Activated naive CD4-positive, alpha-beta T cell treated with anti-CD3 and anti-CD28 coated beads, Interleukin-2, amount 50 U/mL, for 72 hours (primary cell): Measurements from ENCODE around the gene KCNH1. TPM values are rescaled to one million over a fixed set of nuclear protein-coding genes. Genes with fewer than 3 reads are reported as not detected.
A peak's percentile ranks its signal among the peaks of the same experiment; 100 is the strongest.

ENCODE experiments used
- ATAC-seq, 2 donors: fragments of 150-1000 bp; cut with Tn5 transposase; 2 replicates each; pipeline ENCODE4 v1.10.0; 2021; ENCODE audit warnings: mild to moderate bottlenecking in 2 of 2, moderate library complexity in 2 of 2
- DNase-seq, 2 donors: peaks; one replicate each; pipeline ENCODE4 v3.0.0; 2021 to 2022; ENCODE audit warnings: low spot score in 2 of 2
- H3K27ac Mint-ChIP-seq, 2 donors: one replicate each; pipeline ENCODE4 v1.8.0; 2022; ENCODE audit warnings: mild to moderate bottlenecking in 2 of 2, mixed read lengths in 2 of 2
- H3K36me3 Mint-ChIP-seq, 2 donors: one replicate each; pipeline ENCODE4 v1.8.0; 2022; ENCODE audit warnings: mixed read lengths in 2 of 2
- H3K9me3 Mint-ChIP-seq, 2 donors: one replicate each; pipeline ENCODE4 v1.8.0; 2022; ENCODE audit warnings: mixed read lengths in 2 of 2
- total RNA-seq, 2 donors: library from RNA; stranded (reverse); gene quantifications; one replicate each; pipeline ENCODE4 v1.2.3, GENCODE V29; 2022

Gene KCNH1
- total RNA-seq, 2 donors from 2014 or later, result not detected

DNA sequence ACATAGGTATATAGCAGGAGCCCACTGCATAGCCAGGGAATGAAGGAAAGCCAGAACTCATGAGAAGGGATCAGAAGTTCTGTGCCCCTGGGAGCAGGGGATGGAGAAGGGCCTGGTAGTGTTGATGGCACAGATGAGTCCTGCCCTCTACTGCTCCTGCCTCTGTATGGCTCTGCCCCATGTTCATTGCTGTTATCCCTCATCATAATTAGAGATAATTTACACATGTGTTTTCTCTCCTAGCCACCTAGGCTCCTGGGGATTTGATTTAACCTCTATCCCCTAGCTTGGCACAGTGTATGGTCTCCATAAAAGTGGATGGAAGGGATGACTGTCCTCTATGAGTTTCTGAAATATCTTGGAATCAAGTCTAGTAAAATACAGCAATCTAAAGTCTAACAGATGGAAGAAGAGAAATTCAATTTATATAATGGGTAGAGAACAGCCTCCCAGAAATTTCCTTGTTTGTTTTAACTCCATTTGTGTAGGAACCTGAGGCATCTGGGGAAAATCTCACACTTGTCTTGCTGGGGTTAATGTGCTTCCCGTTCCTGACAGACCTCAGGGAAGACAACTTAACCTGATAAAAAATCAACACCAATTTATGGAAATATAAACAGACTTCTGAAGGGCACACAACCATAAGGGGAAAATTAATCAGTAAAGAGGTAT lies 411.4 kb downstream of the KCNH1 start:
- Mint-ChIP-seq H3K36me3 (no peaks in the 10 kb centered on the region), H3K27ac (peak overlapping the region in 1 of 2 donors; percentile 44)

DNA sequence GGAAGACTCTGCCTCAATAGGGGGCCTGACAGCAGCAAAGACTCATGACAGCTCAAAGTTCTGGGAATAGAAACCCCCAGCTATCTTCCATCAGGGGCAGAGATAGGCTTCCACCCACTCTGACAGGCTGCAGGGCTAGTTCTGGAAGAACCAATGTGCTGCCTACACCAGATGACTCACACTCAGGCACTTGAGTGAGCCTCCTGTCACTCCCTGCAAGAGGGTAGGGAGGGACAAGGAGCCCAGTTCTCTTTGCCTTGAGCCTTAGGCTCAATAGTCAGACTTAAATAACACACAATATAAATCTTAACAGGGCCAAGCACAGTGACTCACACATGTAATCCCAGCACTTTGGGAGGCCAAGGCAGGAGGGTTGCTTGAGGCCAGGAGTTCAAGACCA lies 418.9 kb downstream of the KCNH1 start:
- Mint-ChIP-seq H3K9me3 (no peaks in the 10 kb centered on the region), H3K36me3 (no peaks in the 10 kb centered on the region), H3K27ac (no peak overlapping the region)
- DNase-seq (no peak), ATAC-seq (no peak)

More for the DNA sequence above, 411.4 kb downstream of the KCNH1 start:
- no peak for ATAC-seq
- no peaks in the 10 kb centered on the region for H3K9me3 Mint-ChIP-seq
- DNase-seq, result no peak

DNA sequence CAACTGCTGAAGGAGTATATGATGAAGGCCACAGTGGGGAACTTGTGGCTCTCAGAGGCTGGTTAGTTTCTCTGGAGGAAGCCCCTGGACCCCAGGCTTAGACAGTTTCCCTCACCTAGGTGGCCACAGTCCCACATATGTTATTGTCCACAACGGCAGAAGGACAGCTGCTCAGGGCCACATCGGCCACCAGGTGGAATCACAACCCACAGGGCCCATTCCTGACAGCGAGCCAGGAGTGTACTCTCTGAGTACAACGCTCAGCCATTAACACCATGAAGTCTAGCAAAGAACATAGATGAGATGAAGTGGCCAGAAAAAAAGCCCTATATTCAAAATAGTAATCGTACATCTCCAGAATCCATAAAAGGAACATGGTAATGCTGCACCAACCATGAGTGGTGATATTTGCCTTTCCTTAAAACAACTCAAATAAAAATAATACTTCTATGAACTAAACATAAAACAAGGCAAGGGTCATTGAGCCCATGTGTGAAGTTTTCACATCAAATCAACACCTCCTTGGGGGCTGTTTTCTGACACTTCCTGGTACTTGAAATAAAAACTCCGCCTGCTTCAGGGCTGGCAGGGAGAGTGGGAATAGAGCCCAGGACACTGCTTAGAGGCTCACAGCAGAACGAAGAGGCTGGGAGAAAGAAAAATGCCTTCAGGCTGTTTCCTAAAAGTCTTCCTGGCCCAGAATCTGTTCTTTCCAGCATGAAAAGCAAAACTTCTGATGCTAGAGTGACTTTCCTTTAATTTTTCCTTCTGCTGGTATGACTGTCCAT lies 421.9 kb downstream of the KCNH1 start:
- ATAC-seq (no peak), DNase-seq (no peak)
- Mint-ChIP-seq H3K36me3 (no peaks in the 10 kb centered on the region), H3K9me3 (no peaks in the 10 kb centered on the region), H3K27ac (no peak overlapping the region)

GRCh38 chr1:210709701-210710100 lies 424.2 kb downstream of the KCNH1 start:
- ATAC-seq, result no peak
- Mint-ChIP-seq H3K9me3 (no peaks in the 10 kb centered on the region), H3K27ac (peak overlapping the region in 1 of 2 donors; percentile 3), H3K36me3 (no peaks in the 10 kb centered on the region)
- no peak for DNase-seq

DNA sequence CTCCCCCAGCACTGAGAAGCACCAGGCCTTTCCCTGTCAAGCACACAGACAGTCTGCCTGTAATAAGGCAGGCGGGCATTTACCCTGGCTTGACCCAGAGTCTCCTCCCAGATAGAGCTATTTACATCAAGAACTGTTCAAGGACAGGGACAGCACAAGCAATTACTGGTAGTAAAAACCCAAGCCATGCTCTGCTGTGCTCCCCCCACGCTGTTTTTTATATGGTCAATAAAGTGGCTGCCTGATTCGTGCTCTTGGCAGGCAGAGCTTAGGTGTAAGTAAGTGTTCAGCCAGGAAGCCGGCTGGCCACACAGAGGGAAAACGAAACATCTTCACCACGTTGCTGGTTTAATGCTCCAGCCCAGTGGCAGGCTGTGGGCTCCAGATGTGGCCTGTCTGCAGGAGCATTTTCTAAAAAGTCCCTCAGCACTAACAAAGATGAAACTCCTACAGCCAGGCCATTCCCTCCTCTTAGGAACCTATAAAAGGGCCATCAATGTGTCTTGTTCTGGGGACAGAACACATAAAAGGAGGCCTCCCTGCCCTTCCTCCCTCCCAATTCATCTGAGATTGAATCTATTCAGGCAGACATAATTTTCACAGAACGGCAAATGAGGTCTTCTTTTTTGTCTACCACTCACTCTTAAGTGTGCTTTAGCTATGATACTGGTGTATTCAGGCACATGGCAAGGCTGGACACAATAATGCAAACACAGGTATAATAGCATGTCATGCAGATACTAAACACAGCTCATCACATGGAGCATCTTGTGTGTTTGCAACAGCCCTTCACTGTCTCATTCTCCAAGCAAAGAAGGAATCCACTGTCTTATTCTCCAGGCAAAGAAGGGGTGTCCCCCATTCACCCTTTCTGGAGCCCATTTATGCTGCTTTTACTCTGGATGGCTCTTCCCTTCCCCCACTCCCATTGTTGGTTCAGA lies 426.4 kb downstream of the KCNH1 start:
- no peaks in the 10 kb centered on the region for H3K36me3 Mint-ChIP-seq
- no peak for ATAC-seq
- no peak for DNase-seq
- H3K27ac Mint-ChIP-seq, result no peak overlapping the region
- no peaks in the 10 kb centered on the region for H3K9me3 Mint-ChIP-seq

- Mint-ChIP-seq H3K9me3 (no peaks in the 10 kb centered on the region), H3K36me3 (no peaks in the 10 kb centered on the region), H3K27ac (no peak overlapping the region)
- DNase-seq (no peak), ATAC-seq (no peak)
Observed at GRCh38 chr1:210706246-210706645, 427.7 kb downstream of the KCNH1 start.

DNA sequence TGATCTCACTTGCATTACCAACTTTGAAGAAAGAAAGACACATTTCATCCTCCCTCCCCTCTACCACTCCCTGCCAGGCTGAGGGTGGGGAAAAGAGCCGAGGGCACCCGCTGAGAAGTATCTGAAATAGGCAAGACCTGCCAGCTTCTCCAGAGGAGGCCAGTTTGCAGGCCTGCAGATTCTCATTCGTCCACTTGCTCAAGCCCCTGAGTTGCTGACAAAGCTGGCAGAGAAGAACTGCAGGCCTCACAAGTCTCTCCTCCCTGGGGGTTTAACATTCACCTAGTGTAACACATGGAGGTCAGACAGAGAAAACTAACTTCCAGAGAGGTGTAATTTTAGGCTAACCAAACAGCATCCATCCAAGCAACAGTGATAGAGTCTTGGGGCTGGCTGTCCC lies 428.9 kb downstream of the KCNH1 start:
- no peaks in the 10 kb centered on the region for H3K9me3 Mint-ChIP-seq
- no peak for DNase-seq
- no peaks in the 10 kb centered on the region for H3K36me3 Mint-ChIP-seq
- no peak overlapping the region for H3K27ac Mint-ChIP-seq
- ATAC-seq, result no peak

- no peak for ATAC-seq
- no peak for DNase-seq
- no peak overlapping the region for H3K27ac Mint-ChIP-seq
- H3K9me3 Mint-ChIP-seq, result no peaks in the 10 kb centered on the region
- no peaks in the 10 kb centered on the region for H3K36me3 Mint-ChIP-seq
Observed at GRCh38 chr1:210703593-210703992, 430.4 kb downstream of the KCNH1 start.

GRCh38 chr1:210702506-210702905 lies 431.4 kb downstream of the KCNH1 start:
- Mint-ChIP-seq H3K36me3 (no peaks in the 10 kb centered on the region), H3K27ac (no peak overlapping the region), H3K9me3 (no peaks in the 10 kb centered on the region)
- no peak for ATAC-seq
- no peak for DNase-seq

DNA sequence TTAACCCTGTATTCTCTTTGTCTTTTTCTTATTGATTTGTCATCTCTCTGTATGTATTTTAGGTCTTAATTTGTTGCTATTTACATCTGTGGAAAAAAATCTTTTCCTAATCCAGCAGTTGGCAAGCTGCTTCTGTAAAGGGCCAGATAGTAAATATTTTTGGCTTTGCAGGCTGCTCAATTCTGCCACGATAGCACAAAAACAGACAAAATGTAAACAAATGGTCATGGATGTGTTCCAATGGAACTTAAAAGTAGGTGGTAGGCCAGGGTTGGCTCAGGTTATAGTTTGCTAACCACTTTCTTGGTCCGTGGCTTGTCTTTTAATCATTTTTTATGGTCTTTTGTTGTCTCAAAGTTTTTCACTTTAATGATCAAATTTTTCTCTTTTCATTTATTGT lies 433.4 kb downstream of the KCNH1 start:
- ATAC-seq (no peak), DNase-seq (no peak)
- H3K36me3 Mint-ChIP-seq, result no peaks in the 10 kb centered on the region
- no peak overlapping the region for H3K27ac Mint-ChIP-seq
- H3K9me3 Mint-ChIP-seq, result no peaks in the 10 kb centered on the region

- ATAC-seq, result no peak
- Mint-ChIP-seq H3K36me3 (no peaks in the 10 kb centered on the region), H3K27ac (no peak overlapping the region), H3K9me3 (no peaks in the 10 kb centered on the region)
- DNase-seq, result no peak
Observed at GRCh38 chr1:210700083-210700482, 433.9 kb downstream of the KCNH1 start.

DNA sequence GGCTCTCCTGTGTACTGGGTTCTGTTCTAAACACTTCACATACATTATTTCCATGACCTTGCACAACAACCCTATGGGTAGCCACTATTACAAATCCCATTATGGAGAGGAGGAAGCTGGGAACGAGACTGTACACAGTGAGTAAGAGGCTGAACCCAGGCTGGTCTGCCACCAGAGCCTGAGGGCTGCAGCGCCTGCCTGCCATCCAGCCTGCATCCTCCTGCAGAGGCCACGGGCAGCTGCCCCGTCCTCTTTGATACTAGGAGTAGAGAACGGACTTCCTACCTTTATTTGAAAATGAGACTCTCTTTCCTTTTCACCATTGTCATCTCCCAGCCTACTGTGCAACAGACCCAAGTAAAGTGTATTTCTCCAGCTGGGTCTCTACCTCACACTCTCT lies 435.3 kb downstream of the KCNH1 start:
- ATAC-seq, result no peak
- no peak for DNase-seq
- Mint-ChIP-seq H3K36me3 (no peaks in the 10 kb centered on the region), H3K27ac (no peak overlapping the region), H3K9me3 (no peaks in the 10 kb centered on the region)

GRCh38 chr1:210697185-210697584 lies 436.8 kb downstream of the KCNH1 start:
- no peak for DNase-seq
- no peaks in the 10 kb centered on the region for H3K36me3 Mint-ChIP-seq

DNA sequence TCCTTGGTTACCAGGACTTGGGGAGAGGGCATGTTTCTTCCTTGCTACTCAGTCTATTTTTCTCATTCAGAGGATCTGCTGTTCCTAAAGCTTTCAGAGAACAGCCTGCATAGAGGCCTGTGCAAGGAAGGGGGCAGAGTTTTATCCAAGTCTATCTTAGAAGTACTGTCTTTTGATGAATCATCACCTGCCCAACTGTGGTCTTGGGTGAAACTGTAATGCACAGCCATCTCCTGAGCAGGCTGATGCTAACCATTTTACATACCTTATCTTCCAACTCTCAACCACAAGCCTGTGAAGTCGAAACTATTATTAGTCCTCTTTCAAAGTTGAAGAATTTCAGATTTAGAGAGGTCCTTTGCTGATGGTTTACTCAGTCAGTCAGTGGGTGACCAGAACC lies 437.2 kb downstream of the KCNH1 start:
- Mint-ChIP-seq H3K27ac (peak overlapping the region in 1 of 2 donors; percentile 3), H3K9me3 (no peaks in the 10 kb centered on the region), H3K36me3 (no peaks in the 10 kb centered on the region)
- DNase-seq, result peak in 1 of 2 donors; percentile 4
- peak; percentile 86 to 91 for ATAC-seq

More at GRCh38 chr1:210697185-210697584, 436.8 kb downstream of the KCNH1 start:
- no peak overlapping the region for H3K27ac Mint-ChIP-seq
- no peaks in the 10 kb centered on the region for H3K9me3 Mint-ChIP-seq
- no peak for ATAC-seq

DNA sequence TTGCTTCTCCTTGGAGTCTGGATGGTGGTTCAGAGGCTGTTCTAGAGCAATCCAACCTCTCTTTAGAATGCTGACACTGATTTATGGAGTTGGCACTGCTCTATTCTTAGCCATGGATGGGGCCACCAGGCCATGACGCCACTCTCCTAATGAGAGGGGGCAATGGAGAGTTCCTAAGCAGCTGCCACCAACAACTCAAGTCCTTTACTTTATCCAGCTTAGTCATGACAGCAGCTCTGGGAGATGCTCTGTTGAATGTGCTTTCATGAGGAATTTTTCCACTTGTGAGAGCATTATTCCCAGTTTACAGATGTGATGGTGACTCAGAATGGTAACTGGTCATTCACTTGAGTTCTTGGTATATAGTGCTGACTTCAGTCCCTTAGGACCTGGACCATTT lies 438.9 kb downstream of the KCNH1 start:
- H3K27ac Mint-ChIP-seq, result no peak overlapping the region
- no peak for DNase-seq
- no peak for ATAC-seq

GRCh38 chr1:210692796-210693195 lies 441.2 kb downstream of the KCNH1 start:
- no peak for DNase-seq
- ATAC-seq, result no peak
- Mint-ChIP-seq H3K9me3 (no peaks in the 10 kb centered on the region), H3K27ac (no peak overlapping the region), H3K36me3 (no peaks in the 10 kb centered on the region)

More for the DNA sequence above, 438.9 kb downstream of the KCNH1 start:
- Mint-ChIP-seq H3K9me3 (no peaks in the 10 kb centered on the region), H3K36me3 (no peaks in the 10 kb centered on the region)

DNA sequence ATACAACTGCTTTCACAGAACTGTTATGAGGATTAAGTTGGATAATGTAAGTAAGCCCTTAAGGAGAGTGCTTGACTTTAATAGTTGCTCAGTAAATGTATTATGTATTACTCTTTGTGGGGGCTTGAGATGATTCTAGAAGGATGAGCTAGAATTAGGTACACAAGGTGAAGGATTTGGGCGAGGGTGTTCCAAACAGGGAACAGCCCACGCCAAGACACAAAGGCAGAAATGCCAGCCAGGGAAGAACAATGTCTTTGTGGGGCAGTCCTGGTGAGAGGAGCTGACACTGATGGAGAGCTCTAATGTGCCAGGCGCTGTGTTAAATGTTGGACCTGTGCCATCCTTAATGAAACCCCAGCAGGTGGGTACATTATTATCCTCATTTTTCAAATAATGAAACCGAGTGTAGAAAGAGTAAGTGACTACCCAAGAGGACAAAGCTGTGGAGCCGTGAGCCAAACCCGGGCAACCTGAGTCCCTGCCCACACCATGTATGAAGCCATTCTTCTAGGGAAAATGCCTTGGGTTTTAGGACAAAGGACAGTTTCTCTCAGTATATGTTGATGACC lies 442.8 kb downstream of the KCNH1 start:
- Mint-ChIP-seq H3K9me3 (no peaks in the 10 kb centered on the region), H3K27ac (no peak overlapping the region), H3K36me3 (no peaks in the 10 kb centered on the region)
- no peak for DNase-seq
- no peak for ATAC-seq
